ENCODE measurements around the gene ADD1. TPM values are rescaled to one million over a fixed set of nuclear protein-coding genes. Genes with fewer than 3 reads are reported as not detected.

Gene ADD1
- total RNA-seq, 1 experiment from 2014 or later: 163 TPM

GRCh38 chr4:2824836-2825381 lies 18.7 kb upstream of the ADD1 start:
- no peak overlapping the region for H2BK12ac ChIP-seq (ENCODE audit: insufficient read length, low read depth, low read length)
- no peak overlapping the region for H3T11ph ChIP-seq (ENCODE audit: low read length)
- no peak overlapping the region for H3K23ac ChIP-seq (ENCODE audit: insufficient read length, low read depth, low read length)
- peaks cover 7 to 8% of the 10 kb centered on the region in 2 experiments for H3K4me1 Mint-ChIP-seq
- H3K36me3 Mint-ChIP-seq (ENCODE audit: insufficient read depth in 1 of 3, low read depth in 3 of 3): peaks cover 31 to 66% (median 49%) of the 10 kb centered on the region in 3 experiments; a peak in 6 of 7 replicates
- H3K4me2 ChIP-seq (ENCODE audit: insufficient read depth, insufficient read length, low read length): no peak overlapping the region
- no peak overlapping the region for H3K56ac ChIP-seq (ENCODE audit: insufficient read length, low read depth, low read length)
- no peak overlapping the region for H3K27ac Mint-ChIP-seq
- H3K9me3 Mint-ChIP-seq: no peaks in the 10 kb centered on the region; a peak in 2 of 5 replicates
- H4K91ac ChIP-seq (ENCODE audit: insufficient read length, low read depth, low read length): no peak overlapping the region
- H3K27ac ChIP-seq (ENCODE audit: insufficient read length, low read depth, low read length): no peak overlapping the region
- H3K9ac ChIP-seq (ENCODE audit: extremely low read depth, insufficient read length, low read length): no peak overlapping the region
- H4K20me1 ChIP-seq (ENCODE audit: control insufficient read depth, insufficient read depth, insufficient read length): peaks cover 6% of the 10 kb centered on the region
- no peaks in the 10 kb centered on the region for H3K23me2 ChIP-seq (ENCODE audit: insufficient read length, low read depth, low read length, poor library complexity, severe bottlenecking)
- H3K27me3 Mint-ChIP-seq (ENCODE audit: low read depth): no peaks in the 10 kb centered on the region
- no CpG with 5 or more reads among the region's 17 CpGs for WGBS (ENCODE audit: extremely low coverage, insufficient read length, low lambda C conversion rate)
- H3K79me1 ChIP-seq (ENCODE audit: insufficient read depth, low read depth, low read length, poor library complexity, severe bottlenecking): no peaks in the 10 kb centered on the region
- no peak overlapping the region for H2AFZ ChIP-seq (ENCODE audit: low read length)
- no peak overlapping the region for H3K4ac ChIP-seq (ENCODE audit: low read depth, low read length)
- H3K14ac ChIP-seq (ENCODE audit: insufficient read depth, low read length): no peak overlapping the region
- H2AK5ac ChIP-seq (ENCODE audit: insufficient read length, low read length): no peak overlapping the region
- no peak overlapping the region for H3K18ac ChIP-seq (ENCODE audit: insufficient read length, low read depth, low read length)
- H4K8ac ChIP-seq (replicated peaks; ENCODE audit: insufficient read length, low read depth, low read length): no peak overlapping the region
- no peak overlapping the region for H2BK15ac ChIP-seq (ENCODE audit: low read depth, low read length)
- H2BK20ac ChIP-seq (ENCODE audit: low read depth, low read length, poor library complexity, severe bottlenecking): no peak overlapping the region
- H2BK5ac ChIP-seq (ENCODE audit: insufficient read length, low read length): no peak overlapping the region
- no peaks in the 10 kb centered on the region for H3K9me3 ChIP-seq (ENCODE audit: control insufficient read depth, low read depth, low read length)
- no peaks in the 10 kb centered on the region for H3K79me2 ChIP-seq (ENCODE audit: insufficient read depth, low read length)
- TF ChIP-seq, protein P1, sequence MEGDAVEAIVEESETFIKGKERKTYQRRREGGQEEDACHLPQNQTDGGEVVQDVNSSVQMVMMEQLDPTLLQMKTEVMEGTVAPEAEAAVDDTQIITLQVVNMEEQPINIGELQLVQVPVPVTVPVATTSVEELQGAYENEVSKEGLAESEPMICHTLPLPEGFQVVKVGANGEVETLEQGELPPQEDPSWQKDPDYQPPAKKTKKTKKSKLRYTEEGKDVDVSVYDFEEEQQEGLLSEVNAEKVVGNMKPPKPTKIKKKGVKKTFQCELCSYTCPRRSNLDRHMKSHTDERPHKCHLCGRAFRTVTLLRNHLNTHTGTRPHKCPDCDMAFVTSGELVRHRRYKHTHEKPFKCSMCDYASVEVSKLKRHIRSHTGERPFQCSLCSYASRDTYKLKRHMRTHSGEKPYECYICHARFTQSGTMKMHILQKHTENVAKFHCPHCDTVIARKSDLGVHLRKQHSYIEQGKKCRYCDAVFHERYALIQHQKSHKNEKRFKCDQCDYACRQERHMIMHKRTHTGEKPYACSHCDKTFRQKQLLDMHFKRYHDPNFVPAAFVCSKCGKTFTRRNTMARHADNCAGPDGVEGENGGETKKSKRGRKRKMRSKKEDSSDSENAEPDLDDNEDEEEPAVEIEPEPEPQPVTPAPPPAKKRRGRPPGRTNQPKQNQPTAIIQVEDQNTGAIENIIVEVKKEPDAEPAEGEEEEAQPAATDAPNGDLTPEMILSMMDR (conservative IDR thresholded peaks at IDR 0.05): no peak
- H2BK120ac ChIP-seq (ENCODE audit: low read depth, low read length, poor library complexity, severe bottlenecking): no peak overlapping the region
- no peak for DNase-seq
- H4K5ac ChIP-seq (ENCODE audit: insufficient read length, low read depth, low read length): no peak overlapping the region
- H3K27me3 ChIP-seq (ENCODE audit: insufficient read depth, low read length): no peaks in the 10 kb centered on the region
- no peak overlapping the region for H3K4me3 Mint-ChIP-seq
- H3K4me1 ChIP-seq (ENCODE audit: insufficient read depth, low read length): no peaks in the 10 kb centered on the region
